Liver (tissue), 3 donors: ENCODE measurements around the gene LRRC36.

ENCODE experiments used
- GABPA ChIP-seq, 2 donors: IDR thresholded peaks in 1 of 2; conservative IDR thresholded peaks in 1 of 2; 2 replicates each; pipeline ENCODE4 v1.6.1; 2016; ENCODE audit warnings: antibody characterized with exemption in 2 of 2, mild to moderate bottlenecking in 1 of 2, moderate library complexity in 1 of 2
- RAD21 ChIP-seq, 2 donors: IDR thresholded peaks; 2 replicates each; pipeline ENCODE4 v1.6.1; 2016; ENCODE audit warnings: antibody characterized with exemption in 2 of 2, mild to moderate bottlenecking in 2 of 2
- TAF1 ChIP-seq: conservative IDR thresholded peaks from 2 replicates; pipeline ENCODE4 v1.6.1; 2016; ENCODE audit warnings: antibody characterized with exemption, mild to moderate bottlenecking
- YY1 ChIP-seq: IDR thresholded peaks from 2 replicates; pipeline ENCODE4 v1.6.1; 2016; ENCODE audit warnings: antibody characterized with exemption, mild to moderate bottlenecking
- TF ChIP-seq, protein P1 (sequence below): fragments of 150-350 bp; IDR thresholded peaks from 2 replicates; pipeline ENCODE4 v1.5.1; 2017; ENCODE audit warnings: improper control_type of control experiment, low read depth, low read length; ENCODE audit not compliant: missing input control
- TF ChIP-seq, protein P2 (sequence below): IDR thresholded peaks from 2 replicates; pipeline ENCODE4 v1.6.1; 2016; ENCODE audit warnings: antibody characterized with exemption, mild to moderate bottlenecking
- donor health status: healthy.
- donor health status: healthy.

DNA sequence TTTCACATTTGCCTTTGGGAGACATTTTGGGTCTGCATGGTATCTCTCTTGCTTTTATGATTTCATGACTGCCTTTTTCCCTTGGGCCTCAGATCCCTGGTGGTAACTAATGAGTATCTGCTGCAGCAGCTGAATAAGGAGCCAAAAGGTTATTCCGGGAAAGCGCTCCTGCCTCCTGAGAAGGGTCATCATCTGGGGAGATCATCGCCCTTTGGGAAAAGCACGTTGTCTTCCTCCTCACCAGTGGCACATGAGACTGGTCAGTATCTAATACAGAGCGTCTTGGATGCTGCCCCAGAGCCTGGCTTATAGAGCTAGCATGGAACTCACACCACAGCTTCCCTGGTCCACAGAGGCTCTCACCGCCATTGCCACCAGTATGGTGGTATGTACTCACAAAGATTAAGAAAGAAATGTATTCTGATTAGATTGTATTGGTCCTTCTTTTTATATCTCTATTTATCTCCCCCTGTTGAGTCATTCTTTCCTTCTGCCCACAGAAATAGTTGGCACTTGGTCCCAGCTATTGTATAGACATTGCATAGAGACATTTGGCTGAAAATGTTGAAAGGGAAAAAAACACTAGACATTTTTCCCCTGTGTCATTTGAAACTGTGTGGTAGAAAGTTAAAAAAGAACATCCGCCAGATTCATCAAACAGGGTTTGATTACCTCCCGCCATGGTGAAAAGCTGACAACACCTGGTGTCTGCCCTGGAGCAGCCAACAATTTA lies 58.3 kb downstream of the LRRC36 start:
- TF ChIP-seq YY1 (no peak), TAF1 (no peak), RAD21 (IDR thresholded peaks at IDR 0.05) (no peak), GABPA (IDR thresholded peaks at IDR 0.05 in 1 of 2, conservative IDR thresholded peaks at IDR 0.05 in 1 of 2) (no peak)
- TF ChIP-seq, protein P1, sequence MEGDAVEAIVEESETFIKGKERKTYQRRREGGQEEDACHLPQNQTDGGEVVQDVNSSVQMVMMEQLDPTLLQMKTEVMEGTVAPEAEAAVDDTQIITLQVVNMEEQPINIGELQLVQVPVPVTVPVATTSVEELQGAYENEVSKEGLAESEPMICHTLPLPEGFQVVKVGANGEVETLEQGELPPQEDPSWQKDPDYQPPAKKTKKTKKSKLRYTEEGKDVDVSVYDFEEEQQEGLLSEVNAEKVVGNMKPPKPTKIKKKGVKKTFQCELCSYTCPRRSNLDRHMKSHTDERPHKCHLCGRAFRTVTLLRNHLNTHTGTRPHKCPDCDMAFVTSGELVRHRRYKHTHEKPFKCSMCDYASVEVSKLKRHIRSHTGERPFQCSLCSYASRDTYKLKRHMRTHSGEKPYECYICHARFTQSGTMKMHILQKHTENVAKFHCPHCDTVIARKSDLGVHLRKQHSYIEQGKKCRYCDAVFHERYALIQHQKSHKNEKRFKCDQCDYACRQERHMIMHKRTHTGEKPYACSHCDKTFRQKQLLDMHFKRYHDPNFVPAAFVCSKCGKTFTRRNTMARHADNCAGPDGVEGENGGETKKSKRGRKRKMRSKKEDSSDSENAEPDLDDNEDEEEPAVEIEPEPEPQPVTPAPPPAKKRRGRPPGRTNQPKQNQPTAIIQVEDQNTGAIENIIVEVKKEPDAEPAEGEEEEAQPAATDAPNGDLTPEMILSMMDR = no peak
- TF ChIP-seq, protein P2, sequence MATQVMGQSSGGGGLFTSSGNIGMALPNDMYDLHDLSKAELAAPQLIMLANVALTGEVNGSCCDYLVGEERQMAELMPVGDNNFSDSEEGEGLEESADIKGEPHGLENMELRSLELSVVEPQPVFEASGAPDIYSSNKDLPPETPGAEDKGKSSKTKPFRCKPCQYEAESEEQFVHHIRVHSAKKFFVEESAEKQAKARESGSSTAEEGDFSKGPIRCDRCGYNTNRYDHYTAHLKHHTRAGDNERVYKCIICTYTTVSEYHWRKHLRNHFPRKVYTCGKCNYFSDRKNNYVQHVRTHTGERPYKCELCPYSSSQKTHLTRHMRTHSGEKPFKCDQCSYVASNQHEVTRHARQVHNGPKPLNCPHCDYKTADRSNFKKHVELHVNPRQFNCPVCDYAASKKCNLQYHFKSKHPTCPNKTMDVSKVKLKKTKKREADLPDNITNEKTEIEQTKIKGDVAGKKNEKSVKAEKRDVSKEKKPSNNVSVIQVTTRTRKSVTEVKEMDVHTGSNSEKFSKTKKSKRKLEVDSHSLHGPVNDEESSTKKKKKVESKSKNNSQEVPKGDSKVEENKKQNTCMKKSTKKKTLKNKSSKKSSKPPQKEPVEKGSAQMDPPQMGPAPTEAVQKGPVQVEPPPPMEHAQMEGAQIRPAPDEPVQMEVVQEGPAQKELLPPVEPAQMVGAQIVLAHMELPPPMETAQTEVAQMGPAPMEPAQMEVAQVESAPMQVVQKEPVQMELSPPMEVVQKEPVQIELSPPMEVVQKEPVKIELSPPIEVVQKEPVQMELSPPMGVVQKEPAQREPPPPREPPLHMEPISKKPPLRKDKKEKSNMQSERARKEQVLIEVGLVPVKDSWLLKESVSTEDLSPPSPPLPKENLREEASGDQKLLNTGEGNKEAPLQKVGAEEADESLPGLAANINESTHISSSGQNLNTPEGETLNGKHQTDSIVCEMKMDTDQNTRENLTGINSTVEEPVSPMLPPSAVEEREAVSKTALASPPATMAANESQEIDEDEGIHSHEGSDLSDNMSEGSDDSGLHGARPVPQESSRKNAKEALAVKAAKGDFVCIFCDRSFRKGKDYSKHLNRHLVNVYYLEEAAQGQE = no peak
